Esophagus (tissue), 2 donors: ENCODE results near the gene EEFSEC. TPM values are rescaled to one million over a fixed set of nuclear protein-coding genes. Genes with fewer than 3 reads are reported as not detected.

Experiments
- H3K27ac ChIP-seq, 2 donors: one replicate each; pipeline ENCODE4 v1.5.1; 2013; ENCODE audit warnings: low read depth in 2 of 2, mild to moderate bottlenecking in 2 of 2, inconsistent platforms in 1 of 2, low read length in 1 of 2, moderate library complexity in 1 of 2
- H3K27me3 ChIP-seq, 2 donors: one replicate each; pipeline ENCODE4 v1.6.1; 2013; ENCODE audit warnings: low read length in 2 of 2, control low read depth in 1 of 2, mild to moderate bottlenecking in 1 of 2; ENCODE audit not compliant: insufficient read depth in 2 of 2, control insufficient read depth in 1 of 2
- H3K36me3 ChIP-seq, 2 donors: one replicate each; pipeline ENCODE4 v1.6.1; 2013; ENCODE audit warnings: low read length in 1 of 2; ENCODE audit not compliant: control insufficient read depth in 2 of 2, insufficient read depth in 2 of 2
- H3K4me1 ChIP-seq, 2 donors: one replicate each; pipeline ENCODE4 v1.6.1; 2013; ENCODE audit warnings: low read length in 1 of 2; ENCODE audit not compliant: control insufficient read depth in 2 of 2, insufficient read depth in 2 of 2
- H3K4me3 ChIP-seq, 2 donors: one replicate each; pipeline ENCODE4 v1.5.1; 2013; ENCODE audit warnings: low read length in 2 of 2, mild to moderate bottlenecking in 2 of 2, low read depth in 1 of 2, moderate library complexity in 1 of 2
- H3K9me3 ChIP-seq, 2 donors: one replicate each; pipeline ENCODE4 v1.6.1; 2013; ENCODE audit warnings: mild to moderate bottlenecking in 2 of 2, low read depth in 1 of 2, low read length in 1 of 2, moderate library complexity in 1 of 2; ENCODE audit not compliant: control insufficient read depth in 2 of 2, insufficient read depth in 1 of 2
- WGBS, 2 donors: extraction: QIAGEN DNeasy Blood & Tissue Kit; methylation state at CpG; one replicate each; pipeline ENCODE4 v1.1.7; 2013; 5-methylcytosine and 5-hydroxymethylcytosine counted together
- polyA plus RNA-seq, 2 donors: library from polyadenylated mRNA; stranded (reverse); fragments of 200-250 nt; gene quantifications; one replicate each; pipeline ENCODE4 v1.2.3, GENCODE V29; 2013
- donor health status: healthy with polysubstance abuse.
- donor health status: Bipolar disorder and iron deficiency.

The EEFSEC gene
- polyA plus RNA-seq, 2 donors, result 6.1 to 10.0 TPM

DNA sequence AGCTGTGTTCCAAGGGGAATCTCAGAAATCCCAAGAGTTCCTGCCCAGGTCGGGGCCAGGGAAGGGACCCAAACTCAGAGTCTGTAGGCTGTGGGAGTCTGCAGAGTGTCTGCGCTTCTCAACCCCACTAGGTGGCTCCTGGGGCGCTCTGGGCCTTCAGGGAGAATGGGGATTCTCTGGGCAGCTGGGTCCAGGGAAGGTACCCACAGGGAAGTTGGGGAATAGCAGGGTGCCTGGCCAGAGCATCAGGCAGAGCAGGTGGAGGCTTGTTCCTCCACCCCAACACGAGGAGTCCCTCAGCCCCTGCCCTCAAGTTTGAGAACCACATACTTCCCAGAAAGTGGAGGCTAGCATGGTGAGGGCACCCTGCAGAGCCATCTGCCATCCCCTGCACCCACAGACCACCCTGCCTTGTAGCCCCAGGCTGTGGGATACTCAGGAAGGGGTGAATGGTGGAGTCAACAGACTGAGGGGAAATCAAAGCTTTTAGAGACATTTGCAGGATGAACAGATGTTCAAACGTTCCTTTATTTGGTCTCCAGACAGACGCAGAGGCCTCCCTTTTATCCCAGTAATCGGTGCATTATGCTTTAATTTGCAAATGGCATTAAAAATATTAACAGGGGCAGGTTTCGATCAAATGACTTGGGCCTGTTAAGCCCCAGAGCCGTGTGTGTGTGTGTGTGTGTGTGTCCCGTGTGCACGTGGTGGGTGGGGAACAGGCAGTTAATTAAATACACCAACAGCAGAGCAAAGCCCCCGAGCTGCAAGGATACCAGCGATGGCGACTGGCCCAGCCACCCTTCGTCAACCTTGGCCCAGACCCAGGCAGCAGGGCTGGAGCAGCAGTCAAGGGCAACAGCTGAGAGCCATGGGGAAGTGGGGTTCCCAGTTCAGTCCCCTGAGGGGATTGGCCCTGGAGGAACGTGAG is 255.7 kb downstream of the EEFSEC start:
- H3K27me3 ChIP-seq, result no peaks in the 10 kb centered on the region
- 63 to 66% methylated on average over 16 of the region's 16 CpGs for WGBS, 2 donors
- H3K4me3 ChIP-seq, result no peak overlapping the region
- no peak overlapping the region for H3K27ac ChIP-seq
- H3K4me1 ChIP-seq, result no peaks in the 10 kb centered on the region
- no peaks in the 10 kb centered on the region for H3K9me3 ChIP-seq
- peaks cover 0 to 4% of the 10 kb centered on the region in 2 donors for H3K36me3 ChIP-seq

DNA sequence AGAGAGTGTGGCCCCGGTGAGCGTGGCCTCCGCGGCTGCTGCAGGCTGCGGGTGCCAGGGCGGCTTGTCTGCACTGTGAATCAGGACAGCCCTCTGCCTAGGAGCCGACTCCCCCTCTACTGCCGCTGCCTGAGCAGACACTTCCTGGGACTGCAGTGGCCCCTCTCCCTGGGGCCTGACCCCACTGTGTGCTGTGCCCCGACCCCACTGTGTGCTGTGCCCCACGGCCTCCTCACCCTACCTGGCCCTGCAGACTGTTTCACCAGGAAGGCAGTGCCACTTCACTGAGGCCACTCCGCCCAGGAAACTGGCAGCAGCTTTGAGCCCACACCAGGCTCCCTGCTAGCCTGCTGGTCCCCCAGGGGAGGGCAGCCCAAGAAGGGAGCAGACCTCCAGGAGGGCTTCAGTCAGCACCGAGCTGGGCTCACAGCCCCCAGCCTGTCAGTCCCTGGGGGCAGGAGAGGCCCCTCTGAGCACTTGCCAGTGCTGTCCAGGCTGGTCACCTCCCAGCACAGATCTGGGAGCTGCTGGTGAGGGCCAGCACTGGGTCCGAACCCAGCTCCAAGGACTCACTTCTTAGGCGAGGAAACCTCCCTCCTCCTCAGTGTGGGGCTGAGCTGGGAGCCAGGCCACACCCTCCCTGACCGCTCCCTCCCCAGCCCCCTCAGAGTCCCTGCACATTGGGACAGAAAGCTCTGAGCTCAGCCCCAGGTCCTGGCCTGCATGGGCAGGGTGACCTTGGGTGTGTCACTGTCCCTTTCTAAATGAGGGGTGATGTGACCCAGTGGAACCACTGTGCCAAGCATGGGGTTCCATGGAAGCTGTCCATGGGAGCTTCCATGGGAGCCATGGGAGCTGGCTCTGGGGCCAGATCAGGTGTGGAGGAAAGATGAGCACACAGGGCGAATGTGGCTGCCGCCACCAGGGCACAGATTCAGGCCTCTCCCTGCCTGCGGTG is 256.6 kb downstream of the EEFSEC start:
- H3K27ac ChIP-seq, result no peak overlapping the region
- no peaks in the 10 kb centered on the region for H3K4me1 ChIP-seq
- no peaks in the 10 kb centered on the region for H3K9me3 ChIP-seq
- peak overlapping the region in 1 of 2 donors; percentile 22 for H3K4me3 ChIP-seq
- H3K27me3 ChIP-seq, result no peaks in the 10 kb centered on the region
- peaks cover 0 to 4% of the 10 kb centered on the region in 2 donors for H3K36me3 ChIP-seq
- 78 to 81% methylated on average over 18 of the region's 18 CpGs for WGBS, 2 donors

- H3K27ac ChIP-seq, result no peak overlapping the region
- WGBS, 2 donors, result 81 to 87% methylated on average over 28 to 29 of the region's 29 CpGs
- H3K4me3 ChIP-seq, result no peak overlapping the region
- H3K36me3 ChIP-seq, result peaks cover 0 to 4% of the 10 kb centered on the region in 2 donors
- H3K9me3 ChIP-seq, result no peaks in the 10 kb centered on the region
- no peaks in the 10 kb centered on the region for H3K27me3 ChIP-seq
- H3K4me1 ChIP-seq, result no peaks in the 10 kb centered on the region
These were observed 257.6 kb downstream of the EEFSEC start for GRCh38 chr3:128410669-128411573.

GRCh38 chr3:128411574-128412064 is 258.3 kb downstream of the EEFSEC start:
- Histone ChIP-seq H3K4me1 (no peaks in the 10 kb centered on the region), H3K27me3 (no peaks in the 10 kb centered on the region), H3K36me3 (peaks cover 0 to 4% of the 10 kb centered on the region in 2 donors), H3K9me3 (no peaks in the 10 kb centered on the region), H3K4me3 (no peak overlapping the region), H3K27ac (no peak overlapping the region)
- WGBS, 2 donors, result 70 to 82% methylated on average over 18 of the region's 18 CpGs

DNA sequence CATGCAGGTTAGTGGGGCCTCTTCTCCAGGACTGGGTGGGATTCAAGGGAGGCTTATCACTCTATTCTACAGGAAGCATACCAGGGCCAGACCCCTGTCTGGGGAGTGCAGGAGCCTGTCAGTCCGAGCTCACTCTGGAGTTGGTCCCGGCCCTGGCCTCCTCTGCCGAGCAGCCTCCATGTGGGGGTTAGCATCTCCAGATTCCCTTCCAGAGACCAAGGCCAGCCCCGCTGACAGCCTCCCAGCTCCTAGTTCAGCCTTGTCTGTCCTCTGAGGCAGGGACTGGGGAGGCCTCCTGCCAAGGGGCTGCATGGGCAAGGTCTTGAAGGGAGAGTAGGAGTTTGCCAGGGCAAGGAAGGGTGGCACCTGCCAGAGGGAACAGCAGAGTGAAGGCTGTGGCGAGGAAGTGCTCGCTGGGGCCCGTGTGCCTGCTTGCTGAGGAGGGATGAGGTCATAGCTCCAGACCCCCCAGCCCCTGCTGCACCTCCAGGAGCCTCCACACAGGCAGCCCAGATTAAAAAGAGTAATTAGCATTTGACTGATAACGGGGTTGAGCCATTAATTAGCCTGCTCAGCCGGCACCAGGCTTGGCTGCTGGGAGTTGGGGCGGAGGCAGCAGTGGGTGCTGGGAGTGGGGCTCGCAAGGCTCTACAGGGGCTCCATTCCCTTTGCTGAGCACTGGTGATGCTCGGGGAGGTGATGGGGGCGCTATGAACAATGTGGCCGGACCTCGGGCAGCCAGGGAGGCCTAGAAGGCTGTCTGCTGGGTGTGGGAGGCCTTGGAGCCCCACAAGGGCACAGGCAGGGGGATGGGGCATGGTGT is 259.1 kb downstream of the EEFSEC start:
- no peak overlapping the region for H3K27ac ChIP-seq
- no peaks in the 10 kb centered on the region for H3K4me1 ChIP-seq
- H3K9me3 ChIP-seq, result no peaks in the 10 kb centered on the region
- H3K36me3 ChIP-seq, result peaks cover 0 to 4% of the 10 kb centered on the region in 2 donors
- 85 to 87% methylated on average over 15 of the region's 15 CpGs for WGBS, 2 donors
- no peak overlapping the region for H3K4me3 ChIP-seq
- no peaks in the 10 kb centered on the region for H3K27me3 ChIP-seq

DNA sequence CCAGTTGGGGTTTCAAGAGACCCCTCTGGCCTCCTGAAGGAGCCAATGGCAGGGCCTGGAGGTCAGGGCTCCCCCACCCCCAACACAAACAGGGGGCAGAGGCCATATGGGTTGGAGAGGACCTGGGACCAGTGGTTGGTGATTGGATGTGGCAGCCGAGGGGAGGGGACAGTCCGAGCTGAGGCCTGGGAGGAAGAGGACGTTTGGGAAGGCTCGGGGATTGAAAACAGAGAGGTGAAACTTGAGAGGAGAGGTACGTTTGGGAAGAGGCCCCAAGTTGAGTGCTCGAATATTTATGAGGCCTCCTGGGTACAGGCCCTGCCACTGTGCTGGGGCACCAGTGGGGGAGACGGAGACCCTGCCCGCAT is 259.7 kb downstream of the EEFSEC start:
- no peaks in the 10 kb centered on the region for H3K27me3 ChIP-seq
- H3K4me3 ChIP-seq, result no peak overlapping the region
- no peak overlapping the region for H3K27ac ChIP-seq
- 79 to 85% methylated on average over 8 of the region's 8 CpGs for WGBS, 2 donors
- H3K36me3 ChIP-seq, result peaks cover 0 to 1% of the 10 kb centered on the region in 2 donors
- no peaks in the 10 kb centered on the region for H3K9me3 ChIP-seq
- no peaks in the 10 kb centered on the region for H3K4me1 ChIP-seq

- Histone ChIP-seq H3K27me3 (no peaks in the 10 kb centered on the region), H3K36me3 (no peaks in the 10 kb centered on the region), H3K9me3 (peaks cover 0 to 5% of the 10 kb centered on the region in 2 donors), H3K27ac (no peak overlapping the region), H3K4me1 (no peaks in the 10 kb centered on the region), H3K4me3 (no peak overlapping the region)
- WGBS, 2 donors, result 85 to 91% methylated on average over 24 of the region's 24 CpGs
These were observed 260.3 kb downstream of the EEFSEC start for GRCh38 chr3:128413413-128414205.
